ENCODE results near the gene TTLL6.

The TTLL6 gene

DNA sequence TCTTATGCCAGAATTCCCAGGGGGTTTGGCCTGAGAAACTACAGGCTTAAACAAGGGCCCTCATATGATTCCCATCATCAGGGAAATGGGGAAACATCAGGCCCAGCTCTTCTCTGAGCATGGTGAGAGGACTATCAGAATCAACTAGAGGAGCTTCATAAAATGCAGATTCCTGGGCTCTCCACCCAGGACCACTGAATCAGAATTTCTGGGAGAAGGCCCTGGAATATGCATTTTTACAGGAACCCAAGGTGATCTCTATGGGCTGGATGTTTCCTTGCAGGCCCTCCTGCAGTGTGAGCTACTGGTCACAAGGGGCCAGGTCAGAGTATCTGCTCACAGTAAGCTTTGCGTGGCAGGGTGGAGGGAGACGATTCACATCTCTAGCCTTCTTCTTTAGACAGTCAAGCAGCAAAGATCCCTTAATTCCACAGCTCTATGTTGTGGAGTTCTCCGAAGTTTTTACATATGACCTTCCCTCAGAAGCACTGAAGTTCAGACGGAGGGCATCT is 49.7 kb downstream of the TTLL6 start:
- in situ Hi-C loops (cut with MboI; ENCODE audit: low sequenced_read_pairs): no loop called here

DNA sequence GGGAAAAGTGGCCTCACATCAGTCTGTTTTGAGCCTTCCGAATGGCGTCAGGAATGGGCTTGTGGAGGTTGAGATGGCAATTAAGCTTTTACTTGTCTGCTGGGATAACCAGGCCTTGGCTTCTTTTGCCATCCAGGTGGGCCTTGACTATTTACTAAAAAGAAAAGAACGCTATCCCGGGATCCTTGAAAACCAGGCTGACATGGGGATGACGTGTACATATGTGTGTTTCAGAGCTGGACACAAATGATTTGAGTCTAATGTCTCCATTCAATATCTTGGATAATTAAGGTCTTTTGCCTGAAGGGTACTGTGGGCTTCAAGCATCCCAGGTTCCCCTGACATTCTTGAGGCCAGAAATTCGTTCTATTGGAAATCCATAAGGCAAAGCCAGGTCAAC is 55.9 kb downstream of the TTLL6 start:
- in situ Hi-C loops (cut with MboI; ENCODE audit: low sequenced_read_pairs): no loop called here

DNA sequence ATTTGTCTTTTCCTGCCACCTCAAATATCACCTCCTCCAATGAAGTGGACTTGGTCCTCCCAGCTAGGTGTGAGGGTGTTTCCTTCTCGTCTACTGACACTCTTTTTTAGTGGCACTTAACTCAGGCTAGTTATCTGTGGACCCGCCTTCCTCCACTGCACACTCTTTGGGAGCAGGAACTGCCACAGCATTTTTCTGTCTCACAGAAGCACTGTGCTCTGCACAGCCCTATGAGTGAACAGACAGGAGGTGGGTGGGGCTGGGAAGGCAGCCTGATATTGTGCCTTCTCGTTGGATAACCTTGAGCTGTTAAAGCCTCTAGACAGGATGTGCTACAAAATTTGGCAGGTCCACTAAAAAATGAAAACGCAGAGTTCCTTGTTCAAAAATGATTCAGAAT is 56.6 kb downstream of the TTLL6 start:
- in situ Hi-C loops (cut with MboI; ENCODE audit: low sequenced_read_pairs): no loop called here

DNA sequence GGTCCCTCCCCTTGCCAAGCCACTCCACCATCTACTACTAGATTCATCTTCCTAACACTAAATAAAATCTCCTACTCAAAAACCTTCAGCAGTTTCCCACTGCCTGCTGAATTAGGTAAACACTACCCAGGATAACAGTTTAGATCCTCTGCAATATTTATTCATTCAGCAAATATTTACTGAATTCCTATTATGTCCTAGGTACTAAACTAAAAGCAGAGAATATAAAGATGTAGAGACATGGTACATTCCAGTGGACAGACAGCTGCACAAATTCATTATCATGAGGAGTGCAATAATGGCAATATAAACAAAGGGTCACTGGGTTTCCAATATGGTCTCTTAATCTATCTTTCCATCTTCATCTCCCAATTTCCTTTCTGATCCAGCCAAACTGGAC is 57.7 kb downstream of the TTLL6 start:
- in situ Hi-C loops (cut with MboI; ENCODE audit: low sequenced_read_pairs): no loop called here

DNA sequence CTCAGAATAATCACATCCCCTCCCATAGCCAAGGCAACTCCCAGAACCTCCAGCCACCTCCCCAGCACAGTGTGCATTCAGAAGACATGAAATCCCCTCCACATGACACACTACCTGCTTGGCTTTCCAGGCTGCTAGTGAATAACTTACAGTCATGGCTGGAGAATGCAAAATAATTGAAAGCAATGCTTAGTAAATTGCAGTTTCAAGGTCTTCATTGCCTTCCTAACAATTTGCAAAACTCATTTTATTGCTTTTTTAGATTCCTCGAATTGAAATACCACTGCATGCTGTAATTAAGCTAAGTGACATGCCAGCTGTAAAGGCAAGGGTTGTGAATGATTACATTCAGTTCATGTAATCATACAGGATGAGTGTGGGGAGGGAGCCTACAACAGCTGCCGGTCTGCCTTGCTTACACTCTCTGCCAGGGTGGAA is 59.5 kb downstream of the TTLL6 start:
- in situ Hi-C loops (cut with MboI; ENCODE audit: low sequenced_read_pairs): no loop called here

DNA sequence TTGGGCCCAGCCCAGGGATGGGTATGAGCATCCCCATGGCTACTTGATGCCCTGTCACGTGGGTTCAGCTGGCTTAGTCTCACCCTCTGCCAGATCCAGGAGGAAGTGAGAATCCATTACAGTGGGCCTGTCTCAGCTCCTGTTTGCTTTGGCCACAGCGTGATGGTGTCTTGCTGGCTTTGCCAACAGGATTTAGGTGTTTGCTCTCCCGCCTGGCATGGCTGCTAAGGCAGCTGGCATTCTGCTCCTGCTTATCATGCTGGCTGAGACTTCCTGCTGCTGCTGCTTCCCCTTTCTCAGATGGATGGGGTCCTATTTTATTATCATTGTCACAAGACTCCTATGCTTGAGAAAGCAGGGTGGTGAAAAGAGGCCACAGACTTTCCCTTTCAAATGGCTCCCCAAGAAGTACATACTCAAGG is 60.2 kb downstream of the TTLL6 start:
- in situ Hi-C loops (cut with MboI; ENCODE audit: low sequenced_read_pairs): no loop called here

DNA sequence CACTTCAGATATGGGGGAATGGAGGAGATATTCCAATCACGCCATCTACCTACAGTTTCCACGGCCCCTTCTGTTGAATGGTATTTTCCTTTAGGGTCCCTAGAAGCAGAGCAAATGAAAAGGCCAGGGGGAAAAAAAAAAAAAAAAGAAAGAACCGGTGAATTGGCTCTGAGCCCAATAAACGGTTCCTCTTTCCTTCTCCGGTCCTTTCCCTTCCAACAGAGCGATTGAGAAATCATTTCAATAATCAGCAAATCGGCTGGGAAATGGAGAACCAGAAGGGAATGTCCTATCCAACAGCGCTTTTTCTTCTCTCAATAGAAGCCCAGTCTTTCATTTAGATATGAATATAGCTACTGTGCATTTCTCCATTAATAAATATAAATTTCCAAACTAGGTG is 61.7 kb downstream of the TTLL6 start:
- in situ Hi-C loops (cut with MboI; ENCODE audit: low sequenced_read_pairs): no loop called here

DNA sequence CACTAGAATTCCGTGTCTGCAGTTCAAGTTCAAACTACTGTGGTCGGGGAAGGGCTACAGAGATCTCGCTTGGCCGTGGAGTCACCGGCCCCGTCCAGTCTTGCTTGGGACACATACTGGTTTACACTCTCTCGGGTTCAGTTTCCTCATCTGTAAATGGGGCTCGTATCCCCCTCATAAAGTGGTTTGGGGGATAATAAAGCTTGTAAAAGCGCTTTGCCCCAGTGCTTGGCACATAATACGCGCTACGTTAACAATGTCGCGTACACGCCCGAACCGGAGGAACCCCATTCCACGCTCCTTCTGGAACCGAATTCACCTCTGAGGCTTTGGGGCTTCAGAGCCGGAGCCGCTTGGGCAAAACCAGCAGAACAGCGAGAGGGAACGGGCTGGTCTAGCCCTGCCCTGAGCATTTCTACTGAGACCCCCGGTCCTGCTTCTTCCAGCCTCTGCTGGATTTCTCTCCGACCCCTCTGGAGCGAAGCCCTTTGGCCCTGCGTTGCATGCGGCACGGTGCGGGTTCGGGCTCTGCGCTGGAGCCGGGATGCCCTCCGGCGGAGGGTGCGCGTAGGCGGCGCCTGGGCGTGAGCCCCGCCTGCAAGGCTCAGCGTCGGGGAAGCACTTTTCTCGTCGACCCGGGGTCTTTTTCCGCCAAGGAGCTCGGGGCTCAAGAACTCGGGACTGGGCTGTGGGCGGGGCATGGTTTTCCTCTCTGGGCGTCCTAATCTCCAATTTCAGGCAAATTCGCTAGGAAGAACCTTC is 62.3 kb downstream of the TTLL6 start:
- in situ Hi-C loops (cut with MboI; ENCODE audit: low sequenced_read_pairs): no loop called here

DNA sequence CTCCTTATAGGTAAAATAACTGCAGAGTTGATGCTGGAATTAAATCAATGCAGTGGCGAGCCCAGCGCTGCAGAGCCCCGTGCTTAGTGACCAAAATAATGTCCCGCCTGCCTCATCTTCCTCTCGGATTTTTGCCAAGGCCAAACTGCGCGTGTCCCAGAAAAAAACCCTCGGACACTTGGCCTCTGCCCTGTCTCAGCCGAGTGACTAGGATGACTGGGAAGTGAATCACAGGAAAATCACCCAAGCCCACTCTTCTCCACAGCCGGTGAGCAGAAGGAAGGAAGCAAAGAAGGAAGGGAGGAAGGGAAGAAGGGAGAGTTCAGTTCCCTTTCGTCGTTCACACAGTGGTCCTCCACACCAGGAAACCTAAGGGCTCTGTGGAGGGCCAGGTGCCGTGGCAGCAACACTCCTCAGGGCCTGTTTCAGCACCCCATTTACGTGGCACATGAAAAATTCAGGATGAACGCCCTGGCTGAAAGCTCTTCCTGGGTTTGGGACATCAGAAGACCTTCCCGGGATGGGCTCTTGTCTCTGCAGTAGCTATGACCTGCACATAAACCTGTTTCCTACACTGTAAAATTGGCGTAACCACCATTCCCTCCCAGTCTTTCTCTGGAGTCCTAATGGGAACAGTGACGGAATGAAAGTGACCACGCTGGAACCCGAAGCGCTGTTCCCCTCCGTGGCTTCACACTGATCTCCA is 63.1 kb downstream of the TTLL6 start:
- in situ Hi-C loops (cut with MboI; ENCODE audit: low sequenced_read_pairs): no loop called here

DNA sequence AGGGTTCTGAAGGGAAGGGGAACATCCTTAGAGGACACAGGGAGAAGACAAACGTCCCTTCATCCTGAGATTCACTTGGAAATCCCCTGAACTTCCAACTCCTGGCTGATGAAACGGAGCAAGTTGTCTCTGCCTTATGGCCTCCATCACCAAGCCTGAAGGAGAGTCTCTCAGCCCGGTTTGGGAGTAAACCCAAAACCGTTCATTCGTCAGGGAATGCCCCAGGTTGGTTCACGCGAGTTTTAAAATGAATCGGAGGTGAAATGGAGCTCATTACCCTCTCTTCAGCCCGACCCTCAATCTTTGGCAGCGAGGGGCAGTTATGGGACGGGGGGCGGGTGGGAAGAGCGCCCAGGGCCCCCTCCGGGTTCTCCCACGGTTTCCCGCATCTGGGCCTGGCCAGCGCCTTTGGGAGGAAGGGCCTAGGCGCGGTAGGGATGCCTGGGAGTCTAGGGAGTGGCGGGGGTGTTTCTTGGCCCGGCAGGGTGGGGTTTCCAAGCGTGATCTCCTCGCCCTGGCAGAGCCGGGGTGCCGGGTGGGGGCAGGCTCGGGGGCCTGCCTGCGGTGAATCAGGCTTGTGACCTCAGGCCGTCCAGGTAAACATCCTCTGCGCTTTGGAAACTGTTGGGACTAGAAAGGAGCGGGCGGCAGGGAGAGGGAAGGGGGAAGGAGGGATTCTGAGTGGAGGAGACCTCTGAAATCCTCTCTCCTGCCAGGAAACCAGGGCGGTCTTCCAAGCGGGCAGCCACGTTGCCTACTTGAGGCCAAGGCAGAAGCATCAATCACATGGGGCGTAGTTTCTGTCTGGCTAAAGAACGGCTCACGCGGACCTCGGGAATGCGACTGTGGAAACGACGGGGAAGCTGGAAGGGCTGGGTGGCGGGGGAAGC is 64.4 kb downstream of the TTLL6 start:
- in situ Hi-C loops (cut with MboI; ENCODE audit: low sequenced_read_pairs): no loop called here

DNA sequence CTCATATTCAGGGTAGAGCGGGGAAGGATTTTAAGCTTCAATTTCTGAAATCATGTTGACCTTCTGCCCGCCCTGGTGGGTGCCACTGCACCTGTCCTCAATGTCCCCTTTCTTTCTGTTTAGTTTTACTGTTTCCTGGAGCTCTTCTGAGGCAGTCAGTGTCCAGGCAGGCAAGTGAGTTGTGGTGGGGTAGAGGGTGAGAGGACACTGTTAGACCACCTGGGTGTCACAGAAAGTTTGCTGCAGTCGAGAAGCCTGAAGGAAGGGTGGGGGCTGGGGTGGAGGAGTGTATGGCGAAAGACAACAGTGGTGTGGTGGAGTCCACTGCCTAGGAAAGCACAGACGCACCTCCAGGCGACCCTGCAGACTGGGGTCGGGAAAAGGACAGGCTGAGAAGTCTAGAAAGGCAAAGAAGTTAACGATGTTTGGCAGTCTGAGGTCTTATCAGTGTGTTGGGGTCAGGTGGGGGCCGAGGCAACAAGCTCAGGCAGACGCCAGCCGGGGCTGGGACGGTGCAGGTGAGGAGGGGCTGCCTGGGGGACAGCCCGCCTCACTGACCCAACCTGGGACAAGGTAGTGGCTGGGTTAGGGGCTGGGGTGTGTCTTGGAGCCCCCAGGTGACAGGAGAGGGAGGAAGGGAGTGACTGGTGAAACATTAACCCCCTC is 65.2 kb downstream of the TTLL6 start:
- in situ Hi-C loops (cut with MboI; ENCODE audit: low sequenced_read_pairs): no loop called here

DNA sequence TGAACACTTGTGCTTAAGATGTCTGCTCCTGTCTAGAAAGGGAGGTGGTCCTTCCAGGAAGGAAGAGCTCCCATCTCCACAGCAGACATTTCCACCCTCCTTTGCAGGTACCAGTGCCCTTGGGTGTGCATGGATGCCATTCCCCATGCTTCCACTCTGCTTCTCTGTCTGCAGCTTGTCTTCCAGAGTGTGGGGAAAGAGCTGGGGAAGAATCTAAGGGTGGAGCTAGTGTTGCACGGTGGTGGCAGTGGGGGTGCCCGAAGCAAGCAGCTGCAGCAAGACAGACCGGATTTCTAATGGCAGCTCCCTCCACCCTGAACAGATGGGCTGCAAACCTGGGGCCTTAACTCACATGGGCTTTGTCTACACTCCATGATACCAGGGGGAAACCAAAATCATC is 65.9 kb downstream of the TTLL6 start:
- in situ Hi-C loops (cut with MboI; ENCODE audit: low sequenced_read_pairs): no loop called here

DNA sequence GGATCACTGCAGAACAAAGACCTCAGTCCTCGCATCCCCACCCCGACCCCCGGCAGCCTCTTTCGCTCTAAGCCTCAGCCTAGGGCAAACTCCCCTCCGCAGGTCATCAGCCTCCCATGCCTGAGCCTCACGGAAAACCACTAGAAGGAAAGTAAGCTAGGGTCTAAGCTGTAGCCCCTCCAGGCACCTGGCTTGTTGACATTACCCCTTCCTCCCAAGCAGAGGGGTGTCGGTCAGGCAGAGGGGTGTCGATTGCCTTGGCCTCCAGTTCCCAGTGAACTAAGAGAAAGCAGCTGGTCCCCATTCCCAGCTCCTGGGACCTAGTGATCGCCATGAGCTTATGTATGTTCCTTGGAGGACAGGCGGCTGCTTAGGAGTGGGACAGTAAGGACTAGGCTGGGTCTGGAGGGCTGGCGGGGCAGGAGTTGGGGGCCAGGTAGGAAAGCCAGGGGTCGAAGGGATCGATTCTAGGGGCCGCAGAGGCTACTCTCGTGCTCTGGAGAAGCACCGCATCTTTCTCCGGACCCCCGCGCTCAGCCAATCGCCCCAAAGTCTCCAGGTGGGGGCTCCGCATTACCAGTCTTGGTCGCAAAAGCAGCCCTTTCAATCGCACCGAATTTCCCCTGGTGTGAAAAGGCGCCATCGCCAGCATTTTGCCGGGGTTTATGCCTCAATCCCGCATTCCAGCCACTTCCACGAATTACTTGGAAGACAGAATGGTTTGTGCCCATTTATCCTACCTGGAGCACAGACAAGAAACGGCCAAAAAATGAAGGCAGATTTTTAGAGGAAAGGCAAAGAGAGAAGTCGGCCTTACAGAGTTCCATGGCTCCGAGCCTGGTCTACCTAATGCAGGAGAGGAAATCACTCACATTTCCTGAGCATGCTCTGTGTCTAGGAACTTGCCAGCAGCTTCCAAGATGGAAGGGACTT is 67.1 kb downstream of the TTLL6 start:
- in situ Hi-C loops (cut with MboI; ENCODE audit: low sequenced_read_pairs): no loop called here

DNA sequence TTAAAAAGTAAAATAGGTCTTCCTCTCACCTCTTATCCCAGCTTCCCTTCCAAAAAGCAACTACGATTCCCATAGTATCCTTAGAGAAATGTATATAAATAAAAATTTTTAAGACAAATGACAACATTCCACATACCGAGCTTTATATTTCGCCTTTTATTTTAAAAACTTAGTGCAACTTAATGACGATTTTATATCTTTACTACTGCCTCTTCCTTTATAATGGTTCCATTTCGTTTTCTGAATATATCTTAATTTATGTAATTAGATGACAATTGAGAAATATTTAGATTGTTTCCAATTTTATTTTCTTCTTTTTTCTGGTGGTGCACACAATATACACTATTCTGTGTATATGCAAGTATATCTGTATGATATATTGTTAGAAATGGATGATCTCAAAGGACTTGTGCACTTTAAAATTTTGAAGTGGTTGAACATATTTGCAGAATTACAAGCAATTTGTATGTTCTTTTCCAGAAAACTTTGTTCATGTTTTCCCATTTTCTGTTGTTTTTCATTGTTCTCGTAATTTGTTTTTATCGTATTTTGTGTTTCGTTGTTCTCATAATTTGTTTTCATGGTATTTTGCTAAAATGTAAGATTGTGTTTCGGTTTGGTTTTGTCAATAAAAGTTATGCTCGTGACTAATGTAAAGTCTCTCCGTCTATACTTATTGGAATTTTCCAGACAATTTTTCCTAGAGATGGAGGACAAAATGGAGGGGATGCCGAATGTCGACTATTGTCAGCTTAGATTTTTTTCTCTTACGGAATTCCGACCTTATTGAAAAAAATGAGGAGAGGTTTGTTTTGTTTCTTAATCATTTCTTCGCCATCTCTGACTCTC is 68.1 kb downstream of the TTLL6 start:
- in situ Hi-C loops (cut with MboI; ENCODE audit: low sequenced_read_pairs): no loop called here

DNA sequence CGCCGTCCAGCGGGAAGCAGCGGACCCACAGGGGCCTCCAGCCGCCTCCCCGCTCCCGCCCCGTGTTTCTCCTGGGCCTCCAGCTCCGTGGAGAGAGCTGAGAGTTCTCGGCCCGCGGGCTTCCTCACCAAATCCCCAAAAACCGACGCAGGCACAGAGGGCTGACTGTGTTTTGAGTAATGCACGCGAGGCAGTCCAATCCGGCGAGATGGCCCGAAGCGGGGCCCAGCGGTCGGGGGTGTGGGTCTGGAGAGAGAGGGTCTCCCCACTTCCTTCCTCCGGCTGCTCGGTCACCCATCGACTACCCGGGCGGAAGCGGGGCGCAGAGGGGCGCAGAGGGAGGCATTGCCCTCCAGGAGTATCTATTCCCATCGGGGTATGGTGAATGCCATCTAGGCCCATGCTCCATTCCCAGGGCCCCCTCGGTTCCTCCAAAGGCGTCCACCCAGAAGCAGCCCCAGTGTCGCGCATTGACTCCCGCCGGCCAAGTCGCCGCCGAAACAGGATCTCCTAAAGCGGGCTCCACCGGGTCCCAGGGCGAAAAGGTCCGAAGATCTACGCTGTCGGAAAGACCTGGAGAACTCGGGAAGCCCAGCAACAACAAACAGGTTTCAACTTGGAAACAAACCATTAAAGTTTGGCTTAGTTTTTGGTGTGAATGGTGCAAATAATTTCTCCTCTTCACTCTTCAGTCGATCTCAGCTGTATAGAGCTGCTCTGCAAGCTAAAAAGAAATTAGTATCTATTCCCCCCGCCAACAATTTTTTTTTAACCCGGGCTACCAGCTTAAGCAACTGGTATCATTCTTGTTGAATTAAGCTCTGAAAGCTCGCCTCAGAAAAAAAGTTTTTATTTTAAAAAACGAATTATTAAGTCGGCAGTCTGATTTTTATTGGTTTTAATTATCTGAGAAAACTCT is 69.3 kb downstream of the TTLL6 start:
- in situ Hi-C loops (cut with MboI; ENCODE audit: low sequenced_read_pairs): no loop called here

DNA sequence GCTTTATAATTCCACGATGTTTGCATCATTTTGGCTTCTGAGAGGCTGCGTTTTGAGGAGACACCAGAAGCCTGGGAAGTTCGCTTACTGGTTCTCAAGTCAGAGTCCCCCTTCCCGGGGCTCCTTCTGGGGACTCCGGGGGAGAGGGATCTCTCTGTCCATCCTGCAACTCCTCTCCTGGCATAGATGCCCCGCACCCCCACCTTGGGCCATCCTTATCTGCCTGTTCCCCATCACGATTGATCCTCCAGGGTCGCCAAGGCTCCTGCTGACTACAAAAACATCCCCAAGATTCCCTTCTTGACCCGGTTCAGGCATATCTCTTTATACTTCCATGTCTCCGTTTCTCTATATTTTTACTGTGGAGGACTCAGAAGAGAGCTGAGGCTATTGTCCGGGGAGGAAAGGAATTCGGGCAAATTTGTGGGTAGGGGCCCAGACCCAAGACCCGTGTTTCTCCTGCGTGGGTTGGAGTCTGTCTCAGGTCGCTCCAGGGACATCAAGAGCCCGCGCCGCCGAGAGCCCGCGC is 70.0 kb downstream of the TTLL6 start:
- in situ Hi-C loops (cut with MboI; ENCODE audit: low sequenced_read_pairs): no loop called here

Measured in HL-60/S4 treated with retinoic acid at 250 ng/mL for 4 days and 3 days (cell line).